ENCODE data around the gene ILRUN. TPM values are rescaled to one million over a fixed set of nuclear protein-coding genes. Genes with fewer than 3 reads are reported as not detected.
A peak's percentile ranks its signal among the peaks of the same experiment; 100 is the strongest.
"Not testable (repeated sequence)": the region's sequence is repeated elsewhere in the genome, so short reads cannot be mapped to it uniquely, and the experiment has no call there.

ILRUN gene
- 49.9 TPM for polyA plus RNA-seq (2012; ENCODE audit: missing spikeins)

DNA sequence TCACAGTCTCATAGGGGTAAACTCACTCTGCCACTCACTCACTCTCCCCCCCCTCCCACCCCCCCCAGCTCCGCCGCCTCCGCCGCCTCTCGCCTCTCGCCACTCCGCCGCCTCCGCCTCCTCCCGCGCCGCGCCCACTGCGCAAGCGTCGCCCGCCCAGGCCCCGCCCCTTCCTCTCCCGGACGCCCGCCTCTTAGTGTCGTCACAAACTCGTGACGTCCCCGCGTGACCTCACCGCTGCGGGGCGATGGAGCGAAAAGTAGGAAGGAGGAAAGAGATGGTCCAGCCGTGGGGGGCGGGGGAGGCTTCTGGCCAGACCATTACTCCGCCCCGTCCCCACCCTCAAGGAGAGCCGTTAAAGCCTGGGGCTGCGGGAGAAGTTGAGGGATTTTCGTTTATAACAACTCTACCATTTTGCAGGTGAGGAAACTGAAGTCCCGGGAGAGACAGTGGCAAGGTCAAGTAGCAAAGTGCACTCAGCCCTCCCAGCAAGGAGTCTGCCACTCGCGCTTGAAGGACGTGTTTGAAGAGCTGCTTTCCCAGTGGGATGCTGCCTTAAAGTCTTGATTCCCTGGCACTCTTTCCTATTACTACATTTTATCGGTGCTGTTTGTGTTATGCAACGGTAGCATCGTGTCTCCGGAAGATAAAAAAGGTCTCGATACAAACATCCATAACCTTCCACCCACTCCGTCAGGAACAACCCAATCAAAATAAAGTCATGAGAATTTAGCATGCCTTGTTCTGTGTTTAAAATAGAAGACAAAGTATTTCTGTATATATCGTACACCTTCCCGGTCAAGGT is at the start of gene ILRUN:
ILRUN (minus strand) TSS at position 29 of the 805 bp plus-strand sequence. CDS start 164 bp downstream, outside the sequence.
- DNase-seq (ENCODE audit: insufficient read length) = peak; percentile 75
- TF ChIP-seq TAF1 (IDR thresholded peaks at IDR 0.05; ENCODE audit: borderline replicate concordance, low read depth, low read length) (0 out of 2 replicates have a peak, but pooled peaks have one; percentile 25), POLR2A (IDR thresholded peaks at IDR 0.05; ENCODE audit: low read depth, low read length) (no peak)
- FAIRE-seq = peak; percentile 88

DNA sequence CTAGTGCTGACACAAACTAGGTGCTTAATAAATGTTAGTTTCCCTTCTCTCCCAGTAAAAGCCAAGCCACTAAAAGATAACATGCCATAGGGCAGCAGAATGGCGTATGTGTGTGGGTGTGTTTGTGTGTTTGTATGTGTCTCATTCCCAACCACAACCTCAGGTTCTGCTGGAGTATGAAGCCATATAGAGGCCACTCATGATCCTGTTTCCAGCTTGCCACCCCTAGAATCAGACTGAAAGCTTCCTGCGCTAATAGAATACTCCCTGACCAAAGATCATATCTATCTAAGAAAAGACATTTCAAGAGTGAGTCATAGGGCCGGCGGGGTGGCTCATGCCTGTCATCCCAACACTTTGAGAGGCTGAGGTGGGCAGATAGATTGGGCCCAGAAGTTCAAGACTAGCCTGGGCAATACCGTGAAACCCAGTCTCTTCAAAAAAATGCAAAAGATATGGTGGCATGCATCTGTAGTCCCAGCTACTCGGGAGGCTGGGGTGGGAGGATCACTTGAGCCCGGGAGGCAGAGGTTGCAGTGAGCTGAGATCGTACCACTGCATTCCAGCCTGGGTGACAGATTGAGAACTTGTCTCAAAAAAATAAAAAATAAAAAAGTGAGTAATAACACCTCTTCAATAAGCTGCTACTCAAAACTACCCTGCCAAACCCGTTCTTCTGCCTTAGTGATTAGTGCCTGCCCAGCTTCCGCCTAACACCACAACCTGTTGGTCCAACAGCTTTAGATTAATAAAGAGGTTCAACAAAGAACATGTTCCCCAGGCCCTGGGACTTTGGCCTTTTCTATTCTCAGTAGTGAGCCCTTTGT is 48.9 kb upstream of the ILRUN start:
- no peak for FAIRE-seq
- TF ChIP-seq POLR2AphosphoS5 (IDR thresholded peaks at IDR 0.05; ENCODE audit: low read depth, low read length) = no peak
- no peak for TF ChIP-seq TAF1 (IDR thresholded peaks at IDR 0.05; ENCODE audit: borderline replicate concordance, low read depth, low read length)
- no peak for TF ChIP-seq POLR2A (IDR thresholded peaks at IDR 0.05; ENCODE audit: low read depth, low read length)
- DNase-seq (ENCODE audit: insufficient read length) = no peak

DNA sequence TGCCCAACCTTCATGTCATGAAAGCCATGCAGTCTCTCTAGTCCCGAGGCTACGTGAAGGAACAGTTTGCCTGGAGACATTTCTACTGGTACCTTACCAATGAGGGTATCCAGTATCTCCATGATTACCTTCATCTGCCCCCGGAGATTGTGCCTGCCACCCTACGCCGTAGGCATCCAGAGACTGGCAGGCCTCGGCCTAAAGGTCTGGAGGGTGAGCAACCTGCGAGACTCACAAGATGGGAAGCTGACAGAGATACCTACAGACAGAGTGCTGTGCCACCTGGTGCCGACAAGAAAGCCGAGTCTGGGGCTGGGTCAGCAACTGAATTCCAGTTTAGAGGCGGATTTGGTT is 47.7 kb upstream of the ILRUN start:
- DNase-seq (ENCODE audit: insufficient read length); FAIRE-seq: not testable (repeated sequence)

DNA sequence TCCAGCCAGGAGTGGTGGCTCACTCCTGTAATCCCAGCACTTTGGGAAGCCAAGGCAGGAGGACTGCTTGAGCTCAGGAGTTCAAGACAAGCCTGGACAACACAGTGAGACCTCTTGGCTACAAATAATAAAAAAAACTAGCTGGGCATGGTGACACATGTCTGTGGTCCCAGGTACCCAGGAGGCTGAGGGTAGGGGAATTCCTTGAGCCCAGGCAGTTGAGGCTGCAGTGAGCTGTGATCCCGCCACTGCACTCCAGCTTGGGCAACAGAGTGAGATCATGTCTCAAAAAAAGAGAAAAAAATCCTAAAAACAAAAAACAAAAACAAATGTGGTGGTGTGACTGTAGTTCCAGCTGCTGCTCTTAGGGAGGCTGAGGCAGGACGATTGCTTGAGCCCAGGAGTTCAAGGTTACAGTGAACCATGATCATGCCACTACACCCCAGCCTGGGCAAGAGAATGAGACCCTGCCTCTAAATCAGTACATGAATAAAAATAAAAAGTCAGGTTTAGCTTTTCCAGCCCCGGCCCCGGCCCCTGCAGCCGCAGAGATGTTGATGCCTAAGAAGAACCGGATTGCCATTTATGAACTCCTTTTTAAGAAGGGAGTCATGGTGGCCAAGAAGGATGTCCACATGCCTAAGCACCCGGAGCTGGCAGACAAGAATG is 47.2 kb upstream of the ILRUN start:
- FAIRE-seq (no peak), DNase-seq (ENCODE audit: insufficient read length) (no peak)
- TF ChIP-seq POLR2AphosphoS5 (IDR thresholded peaks at IDR 0.05; ENCODE audit: low read depth, low read length) = no peak
- TF ChIP-seq TAF1 (IDR thresholded peaks at IDR 0.05; ENCODE audit: borderline replicate concordance, low read depth, low read length) = no peak
- no peak for TF ChIP-seq POLR2A (IDR thresholded peaks at IDR 0.05; ENCODE audit: low read depth, low read length)

DNA sequence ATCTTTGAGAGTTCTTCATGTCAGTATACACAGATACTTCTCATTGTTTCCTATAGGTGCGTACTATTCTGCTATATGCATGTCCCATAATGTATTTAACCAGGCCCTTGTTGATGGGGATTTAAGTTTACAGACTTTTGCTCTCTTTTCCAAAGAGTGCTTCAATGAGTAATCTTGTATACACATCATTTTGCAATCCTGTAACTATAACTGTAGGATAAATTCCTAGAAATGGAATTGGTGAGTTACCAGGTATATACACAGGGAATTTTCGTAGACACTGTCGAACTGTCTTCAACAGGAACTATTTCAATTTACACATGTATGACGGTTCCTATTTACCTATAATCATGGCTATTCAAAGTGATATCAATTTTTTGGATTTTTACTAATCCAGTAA is 45.5 kb upstream of the ILRUN start:
- no peak for TF ChIP-seq POLR2A (IDR thresholded peaks at IDR 0.05; ENCODE audit: low read depth, low read length)
- TF ChIP-seq POLR2AphosphoS5 (IDR thresholded peaks at IDR 0.05; ENCODE audit: low read depth, low read length) = no peak
- TF ChIP-seq TAF1 (IDR thresholded peaks at IDR 0.05; ENCODE audit: borderline replicate concordance, low read depth, low read length) = no peak
- DNase-seq (ENCODE audit: insufficient read length) (no peak), FAIRE-seq (no peak)

DNA sequence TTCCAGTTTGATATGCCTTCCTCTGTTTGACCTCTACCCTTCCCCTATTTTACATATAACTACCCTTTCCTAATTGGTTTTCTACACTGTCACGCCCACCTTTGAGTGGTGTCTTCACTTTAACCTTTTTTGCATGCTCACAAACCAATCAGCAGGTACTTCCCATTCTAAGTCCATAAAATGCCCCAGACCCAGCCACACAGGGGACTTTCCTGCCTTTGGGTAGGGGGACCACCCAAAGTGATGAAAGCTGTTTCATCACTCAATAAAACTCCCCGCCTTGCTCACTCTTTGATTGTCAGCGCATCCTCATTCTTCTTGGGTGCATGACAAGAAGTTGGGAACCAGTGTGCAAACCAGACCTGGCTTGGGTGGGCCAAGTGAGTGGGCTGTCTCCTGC is 40.3 kb upstream of the ILRUN start:
- no peak for FAIRE-seq
- no peak for TF ChIP-seq POLR2AphosphoS5 (IDR thresholded peaks at IDR 0.05; ENCODE audit: low read depth, low read length)
- no peak for TF ChIP-seq POLR2A (IDR thresholded peaks at IDR 0.05; ENCODE audit: low read depth, low read length)
- no peak for TF ChIP-seq TAF1 (IDR thresholded peaks at IDR 0.05; ENCODE audit: borderline replicate concordance, low read depth, low read length)
- DNase-seq (ENCODE audit: insufficient read length) = no peak

DNA sequence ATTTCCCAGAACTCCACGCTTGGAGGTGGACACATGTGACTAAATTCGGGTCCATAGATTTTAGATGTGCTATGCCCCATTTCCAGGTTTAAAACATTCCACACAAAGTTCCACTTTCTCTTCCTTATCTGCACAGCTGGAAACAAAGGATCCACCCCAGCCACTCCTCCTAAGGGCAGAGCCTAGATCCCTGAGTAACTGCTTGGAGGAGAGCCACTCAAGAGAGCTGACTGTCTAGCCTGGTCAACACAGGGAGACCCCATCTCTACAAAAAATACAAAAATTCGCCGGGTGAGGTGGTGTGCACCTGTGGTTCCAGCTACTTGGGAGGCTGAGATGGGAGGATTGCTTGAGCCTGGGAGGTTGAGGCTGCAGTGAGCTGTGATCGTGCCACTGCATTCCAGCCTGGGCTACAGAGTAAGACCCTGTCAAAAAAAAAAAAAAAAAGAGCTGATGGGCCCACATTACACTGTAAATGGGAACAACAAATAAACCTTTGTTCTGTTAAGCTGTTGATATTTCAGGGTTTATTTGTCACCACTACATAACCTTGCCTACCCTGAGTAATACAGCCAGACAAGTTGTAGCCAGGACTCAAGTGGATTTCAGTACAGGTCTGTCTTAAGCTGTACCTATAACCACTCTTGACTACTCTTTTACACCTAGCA is 35.0 kb upstream of the ILRUN start:
- DNase-seq (ENCODE audit: insufficient read length) (no peak), FAIRE-seq (no peak)
- TF ChIP-seq POLR2AphosphoS5 (IDR thresholded peaks at IDR 0.05; ENCODE audit: low read depth, low read length) (no peak), POLR2A (IDR thresholded peaks at IDR 0.05; ENCODE audit: low read depth, low read length) (no peak), TAF1 (IDR thresholded peaks at IDR 0.05; ENCODE audit: borderline replicate concordance, low read depth, low read length) (no peak)

DNA sequence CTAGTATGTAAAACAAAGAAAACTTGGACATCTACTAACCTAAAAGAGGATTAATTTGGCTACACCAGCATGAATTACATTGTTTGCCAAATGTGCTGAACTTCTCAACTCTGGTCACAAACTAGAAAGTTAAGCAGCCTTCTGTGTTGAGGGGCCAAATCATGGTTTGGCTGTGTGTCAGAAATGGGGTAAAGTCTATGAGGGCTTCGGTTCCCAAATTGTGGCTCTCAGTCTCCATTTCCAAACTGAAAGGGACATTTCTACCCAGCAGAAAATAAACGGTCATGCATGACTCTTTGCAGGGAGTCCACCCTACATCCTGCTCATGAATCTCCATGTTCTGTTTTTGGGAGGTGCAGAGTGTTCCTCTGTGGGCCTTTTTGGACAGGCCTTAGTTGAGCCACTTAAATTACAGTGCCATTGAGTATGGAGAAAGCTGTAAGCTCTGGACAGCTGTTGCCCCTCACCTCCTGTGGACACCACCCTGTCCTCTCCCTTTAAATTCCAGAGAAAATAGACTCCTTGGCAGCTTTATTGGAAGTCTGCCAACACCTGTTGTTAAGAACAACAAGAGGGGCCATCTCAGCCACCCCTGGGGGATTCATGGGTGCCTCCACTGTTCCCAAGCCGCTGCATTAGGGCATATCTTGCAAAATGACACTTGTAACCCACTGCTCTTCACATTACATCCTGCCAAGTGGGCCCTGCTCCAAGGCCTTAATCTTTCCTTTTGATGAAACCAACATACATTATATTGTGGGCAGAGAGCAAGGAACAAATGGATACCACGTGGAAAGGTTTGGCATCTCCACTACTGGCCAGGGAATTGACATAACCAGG is 33.3 kb upstream of the ILRUN start:
- FAIRE-seq = no peak
- DNase-seq (ENCODE audit: insufficient read length) = no peak
- TF ChIP-seq TAF1 (IDR thresholded peaks at IDR 0.05; ENCODE audit: borderline replicate concordance, low read depth, low read length) (no peak), POLR2A (IDR thresholded peaks at IDR 0.05; ENCODE audit: low read depth, low read length) (no peak), POLR2AphosphoS5 (IDR thresholded peaks at IDR 0.05; ENCODE audit: low read depth, low read length) (no peak)

DNA sequence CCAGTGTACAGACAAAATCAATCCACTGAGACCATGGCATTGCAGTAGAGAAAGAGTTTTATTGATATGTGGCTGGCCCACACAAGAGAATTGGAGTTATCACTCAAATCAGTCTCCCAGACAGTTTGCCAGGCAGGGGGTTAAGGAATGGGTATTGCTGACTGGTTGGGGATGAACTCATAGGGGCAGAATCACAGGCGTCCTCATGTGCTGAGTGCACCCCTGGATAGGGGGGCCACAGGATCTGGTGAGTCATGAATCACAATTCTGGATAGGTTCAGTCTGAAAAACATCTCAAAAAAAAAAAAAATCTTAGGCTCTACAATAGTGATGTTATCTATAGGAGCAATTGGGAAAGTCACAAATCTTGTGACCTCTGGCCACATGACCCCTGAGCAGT is 29.5 kb upstream of the ILRUN start:
- TF ChIP-seq POLR2AphosphoS5 (IDR thresholded peaks at IDR 0.05; ENCODE audit: low read depth, low read length) = no peak
- no peak for TF ChIP-seq TAF1 (IDR thresholded peaks at IDR 0.05; ENCODE audit: borderline replicate concordance, low read depth, low read length)
- TF ChIP-seq POLR2A (IDR thresholded peaks at IDR 0.05; ENCODE audit: low read depth, low read length) = no peak
- DNase-seq (ENCODE audit: insufficient read length) (no peak), FAIRE-seq (no peak)

DNA sequence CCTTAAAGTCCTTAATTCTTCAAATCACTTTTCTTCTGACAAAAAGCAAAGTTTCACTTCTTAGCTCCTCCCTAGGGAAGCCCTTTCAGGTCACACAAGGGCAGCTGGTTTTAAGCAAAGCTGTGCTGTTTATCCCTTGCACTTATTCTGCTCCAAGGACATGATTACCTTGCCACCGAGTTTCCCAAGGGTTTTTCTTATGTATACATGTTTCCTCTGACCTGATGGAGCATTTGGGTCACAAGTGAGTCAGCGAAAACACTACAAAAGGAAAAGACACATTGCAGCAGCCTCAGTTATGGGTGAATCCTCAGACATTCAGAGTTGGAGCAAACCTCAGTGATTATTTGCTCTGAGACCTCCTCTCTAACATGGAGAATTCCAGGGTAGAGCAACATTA is 26.6 kb upstream of the ILRUN start:
- no peak for DNase-seq (ENCODE audit: insufficient read length)
- TF ChIP-seq TAF1 (IDR thresholded peaks at IDR 0.05; ENCODE audit: borderline replicate concordance, low read depth, low read length) (no peak), POLR2A (IDR thresholded peaks at IDR 0.05; ENCODE audit: low read depth, low read length) (no peak), POLR2AphosphoS5 (IDR thresholded peaks at IDR 0.05; ENCODE audit: low read depth, low read length) (no peak)
- no peak for FAIRE-seq

All from GM12892 (cell line).